GM12878 (cell line): Measurements from ENCODE around the gene CCNJ. TPM values are rescaled to one million over a fixed set of nuclear protein-coding genes. Genes with fewer than 3 reads are reported as not detected.
A peak's percentile ranks its signal among the peaks of the same experiment; 100 is the strongest.

Experiments
- ATAC-seq: fragments of 200-7000 bp; cut with Tn5 transposase; 3 replicates; pipeline ENCODE4 v1.9.1; 2020; ENCODE audit warnings: mild to moderate bottlenecking, moderate library complexity
- BruUV-seq: library from RNA; stranded (reverse); fragments of 400-500 nt; replicated peaks from 2 replicates; lab custom pipeline; 2021; lab: Mats Ljungman, UMichigan
- CTCF ChIA-PET: fragments of 300-600 bp; sonication (Branson Sonifier 250); formaldehyde crosslinking; extraction: SDS; loops from one replicate; lab custom pipeline; 2021; ENCODE audit warnings: inconsistent platforms; lab: Yijun Ruan, JAX
- POLR2A ChIA-PET: fragments of 350-600 bp; formaldehyde crosslinking; extraction: SDS; loops from one replicate; lab custom pipeline; 2021; ENCODE audit warnings: inconsistent platforms; lab: Charles Lee
- RAD21 ChIA-PET: fragments of 300-600 bp; sonication (Branson Sonifier 250); formaldehyde crosslinking; loops from one replicate; lab custom pipeline; 2023; ENCODE audit warnings: antibody characterized with exemption; ENCODE audit not compliant: unreplicated experiment; lab: Charles Lee
- SMC1A ChIA-PET: fragments of 300-600 bp; sonication (Branson Sonifier 250); formaldehyde crosslinking; loops from one replicate; lab custom pipeline; 2023; ENCODE audit not compliant: unreplicated experiment, uncharacterized antibody; lab: Charles Lee
- DNase-seq: peaks from one replicate; pipeline ENCODE4 v3.0.0-alpha.2; 2011; ENCODE audit warnings: low read depth, low spot score
- FAIRE-seq: peaks from 3 replicates; lab custom pipeline; 2011; peaks lifted over from hg19 to GRCh38; lab: Jason Lieb, UNC
- H2AFZ ChIP-seq: 2 replicates; pipeline ENCODE4 v1.6.0; 2011; ENCODE audit warnings: low read depth, low read length, control low read depth; ENCODE audit not compliant: control insufficient read depth
- H3K27ac ChIP-seq: 2 replicates; pipeline ENCODE4 v1.5.1; 2011; ENCODE audit warnings: control low read depth; ENCODE audit not compliant: control insufficient read depth, insufficient read depth
- H3K27me3 ChIP-seq, 2 experiments: replicated peaks in 1 of 2; 2 replicates each; pipeline versions ENCODE4 v1.6.0 to v1.6.1; 2011; ENCODE audit warnings: low read length in 1 of 2; ENCODE audit not compliant: control insufficient read depth in 2 of 2, insufficient read depth in 2 of 2
- H3K36me3 ChIP-seq, 2 experiments: 2 replicates each; pipeline ENCODE4 v1.5.1; 2011; ENCODE audit warnings: low read length in 1 of 2; ENCODE audit not compliant: control insufficient read depth in 2 of 2, insufficient read depth in 2 of 2
- H3K4me1 ChIP-seq: 2 replicates; pipeline ENCODE4 v1.6.1; 2011; ENCODE audit warnings: mild to moderate bottlenecking, low read length, moderate library complexity, mixed read lengths; ENCODE audit not compliant: control insufficient read depth, insufficient read depth
- H3K4me2 ChIP-seq: 2 replicates; pipeline ENCODE4 v1.6.0; 2011; ENCODE audit warnings: control low read depth; ENCODE audit not compliant: control insufficient read depth, insufficient read depth
- H3K4me3 ChIP-seq: fragments of 200-600 bp; sonication (generic); 2 replicates; pipeline ENCODE4 v1.5.1; 2016
- H3K79me2 ChIP-seq: 2 replicates; pipeline ENCODE4 v1.6.0; 2011; ENCODE audit warnings: low read length; ENCODE audit not compliant: control insufficient read depth, insufficient read depth
- H3K9ac ChIP-seq: 2 replicates; pipeline ENCODE4 v1.8.0; 2011; ENCODE audit warnings: low read length, control low read depth, mixed read lengths; ENCODE audit not compliant: control insufficient read depth, insufficient read depth
- H3K9me3 ChIP-seq: replicated peaks from 3 replicates; pipeline ENCODE4 v1.5.1; 2011; ENCODE audit warnings: mild to moderate bottlenecking, low read length; ENCODE audit not compliant: control insufficient read depth, insufficient read depth
- H4K20me1 ChIP-seq: 2 replicates; pipeline ENCODE4 v1.6.0; 2011; ENCODE audit not compliant: control insufficient read depth, insufficient read depth
- IKZF1 ChIP-seq: fragments of 450-650 bp; conservative IDR thresholded peaks from 2 replicates; pipeline ENCODE4 v1.6.1; 2017; ENCODE audit warnings: antibody characterized with exemption, mild to moderate bottlenecking
- JUND ChIP-seq: IDR thresholded peaks from 2 replicates; pipeline ENCODE4 v1.6.1; 2012; ENCODE audit warnings: low read depth, mild to moderate bottlenecking, low read length, improper control_type of control experiment, moderate library complexity
- MEF2A ChIP-seq: IDR thresholded peaks from 2 replicates; pipeline ENCODE4 v1.6.1; 2011; ENCODE audit warnings: low read depth, mild to moderate bottlenecking, low read length, moderate library complexity; ENCODE audit not compliant: insufficient read depth
- MEF2B ChIP-seq: fragments of 450-650 bp; IDR thresholded peaks from 2 replicates; pipeline ENCODE4 v1.6.1; 2018; ENCODE audit warnings: mild to moderate bottlenecking, moderate library complexity; ENCODE audit not compliant: partially characterized antibody, poor library complexity, severe bottlenecking
- MXI1 ChIP-seq: fragments of 150-350 bp; IDR thresholded peaks from 2 replicates; pipeline ENCODE4 v1.6.1; 2011; ENCODE audit warnings: low read depth, mild to moderate bottlenecking, inconsistent platforms, low read length, improper control_type of control experiment
- POLR2A ChIP-seq: IDR thresholded peaks from 2 replicates; pipeline ENCODE4 v1.6.1; 2011; ENCODE audit warnings: low read depth, mild to moderate bottlenecking, low read length
- RELB ChIP-seq: fragments of 450-650 bp; IDR thresholded peaks from 2 replicates; pipeline ENCODE4 v1.6.1; 2017; ENCODE audit warnings: low read depth, mild to moderate bottlenecking, moderate library complexity
- TCF12 ChIP-seq: IDR thresholded peaks from 2 replicates; pipeline ENCODE4 v1.6.1; 2011; ENCODE audit warnings: low read depth, mild to moderate bottlenecking, low read length
- YBX1 ChIP-seq: fragments of 450-650 bp; IDR thresholded peaks from 2 replicates; pipeline ENCODE4 v1.6.1; 2016; ENCODE audit warnings: antibody characterized with exemption
- YY1 ChIP-seq: IDR thresholded peaks from 2 replicates; pipeline ENCODE4 v1.6.1; 2011; ENCODE audit warnings: low read depth, mild to moderate bottlenecking, low read length
- WGBS: methylation state at CpG from one replicate; pipeline ENCODE4 v1.1.6; 2016; ENCODE audit warnings: low lambda C conversion rate; ENCODE audit not compliant: insufficient replicate concordance, insufficient coverage; ENCODE audit errors: missing lambda C conversion rate; 5-methylcytosine and 5-hydroxymethylcytosine counted together
- in situ Hi-C: fragments of 300-500 bp; cut with MboI; formaldehyde crosslinking; loops from 9 replicates; pipeline ENCODE4 v1.14.3; 2018; ENCODE audit warnings: mixed read lengths
- intact Hi-C: fragments of 100-400 bp; cut with micrococcal nuclease; formaldehyde crosslinking; loops from one replicate; pipeline ENCODE4 v1.14.2; 2022; ENCODE audit not compliant: unreplicated experiment
- polyA plus RNA-seq, 11 experiments: library from polyadenylated mRNA; depleted of rRNA in 4 of 11; unstranded in 6 of 11; stranded (reverse) in 5 of 11; fragments of >200 nt; fragmentation: Nextera tagmentation in 4 of 11; fragmentation: Illumina TruSeq in 1 of 11; extraction: Ambion mirVana in 4 of 11; extraction: Trizol in 1 of 11; gene quantifications; 1 replicate in 1 of 11; 2 replicates in 10 of 11; pipeline versions ENCODE4 v1.2.1 to v1.2.3, GENCODE V29; 2011 to 2016; ENCODE audit warnings: inconsistent platforms in 2 of 11, missing spikeins in 2 of 11, low read depth in 1 of 11
- total RNA-seq, 4 experiments: library from RNA; depleted of rRNA in 3 of 4; stranded (reverse); fragments of >200 nt in 3 of 4; fragmentation: Illumina TruSeq in 1 of 4; extraction: Trizol in 1 of 4; gene quantifications; 2 replicates each; pipeline versions ENCODE4 v1.2.1 to v1.2.3, GENCODE V29; 2013 to 2021
- TF ChIP-seq, protein P1 (sequence below), 3 experiments: IDR thresholded peaks in 2 of 3; conservative IDR thresholded peaks in 1 of 3; 2 replicates each; pipeline ENCODE4 v1.5.1; 2011; ENCODE audit warnings: low read depth in 3 of 3, low read length in 3 of 3, mild to moderate bottlenecking in 3 of 3, control low read depth in 2 of 3, moderate library complexity in 2 of 3, inconsistent platforms in 1 of 3, mixed read lengths in 1 of 3; ENCODE audit not compliant: control insufficient read depth in 2 of 3, insufficient read depth in 1 of 3; ENCODE audit errors: extremely low read depth in 1 of 3
- TF ChIP-seq, protein P2 (sequence below): IDR thresholded peaks from 2 replicates; pipeline ENCODE4 v1.6.1; 2011; ENCODE audit warnings: mild to moderate bottlenecking, low read depth, low read length, moderate library complexity; ENCODE audit not compliant: insufficient replicate concordance

Gene CCNJ
- total and polyA plus RNA-seq, 10 of the 15 experiments (the other 5 are each of a cell fraction or from before 2014, with no cell fraction given), result 0.56 to 8.8 (median 6.6) TPM

GRCh38 chr10:96025566-96025965 lies 17.8 kb upstream of the CCNJ start:
- no peak overlapping the region for H3K9ac ChIP-seq
- BruUV-seq, result no TSS peak
- POLR2A ChIA-PET, result interaction anchor here (0.6 kb wide), 1 partner anchor 301 kb away, joined by 3 read pairs; no protein-coding TSS in a partner anchor
- no peaks in the 10 kb centered on the region for H4K20me1 ChIP-seq
- intact Hi-C loops, result no loop called here
- peak; percentile 44 for FAIRE-seq
- no peaks in the 10 kb centered on the region for H3K4me1 ChIP-seq
- H3K27me3 ChIP-seq, result no peaks in the 10 kb centered on the region
- H3K4me2 ChIP-seq, result no peak overlapping the region
- peak; percentile 99 for ATAC-seq
- no peak overlapping the region for H3K4me3 ChIP-seq
- TF ChIP-seq YY1 (peak; percentile 31; the same call in 1 of the 2 replicates), POLR2A (no peak)
- TF ChIP-seq, protein P1, sequence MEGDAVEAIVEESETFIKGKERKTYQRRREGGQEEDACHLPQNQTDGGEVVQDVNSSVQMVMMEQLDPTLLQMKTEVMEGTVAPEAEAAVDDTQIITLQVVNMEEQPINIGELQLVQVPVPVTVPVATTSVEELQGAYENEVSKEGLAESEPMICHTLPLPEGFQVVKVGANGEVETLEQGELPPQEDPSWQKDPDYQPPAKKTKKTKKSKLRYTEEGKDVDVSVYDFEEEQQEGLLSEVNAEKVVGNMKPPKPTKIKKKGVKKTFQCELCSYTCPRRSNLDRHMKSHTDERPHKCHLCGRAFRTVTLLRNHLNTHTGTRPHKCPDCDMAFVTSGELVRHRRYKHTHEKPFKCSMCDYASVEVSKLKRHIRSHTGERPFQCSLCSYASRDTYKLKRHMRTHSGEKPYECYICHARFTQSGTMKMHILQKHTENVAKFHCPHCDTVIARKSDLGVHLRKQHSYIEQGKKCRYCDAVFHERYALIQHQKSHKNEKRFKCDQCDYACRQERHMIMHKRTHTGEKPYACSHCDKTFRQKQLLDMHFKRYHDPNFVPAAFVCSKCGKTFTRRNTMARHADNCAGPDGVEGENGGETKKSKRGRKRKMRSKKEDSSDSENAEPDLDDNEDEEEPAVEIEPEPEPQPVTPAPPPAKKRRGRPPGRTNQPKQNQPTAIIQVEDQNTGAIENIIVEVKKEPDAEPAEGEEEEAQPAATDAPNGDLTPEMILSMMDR (IDR thresholded peaks at IDR 0.05 in 2 of 3, conservative IDR thresholded peaks at IDR 0.05 in 1 of 3; ENCODE audit: control insufficient read depth in 2 of 3, extremely low read depth in 1 of 3, insufficient read depth in 1 of 3, low read depth in 3 of 3, low read length in 3 of 3), result peak; percentile 15 to 44 (median 35); a peak in 4 of 6 replicates
- TF ChIP-seq, all 136 proteins: peak for 2
- WGBS, result 61% methylated on average over 3 of the region's 3 CpGs
- H3K9me3 ChIP-seq, result no peaks in the 10 kb centered on the region
- DNase-seq, result no peak
- SMC1A ChIA-PET, result no interaction called here
- no peak overlapping the region for H2AFZ ChIP-seq
- H3K27ac ChIP-seq, result no peak overlapping the region
- H3K36me3 ChIP-seq, result no peaks in the 10 kb centered on the region
- no peaks in the 10 kb centered on the region for H3K79me2 ChIP-seq
- CTCF ChIA-PET, result interaction anchor here (1.9 kb wide), 1 partner anchor 8 kb away, joined by 17 read pairs; no protein-coding TSS in a partner anchor
- RAD21 ChIA-PET, result interaction anchor here (2.3 kb wide), 1 partner anchor 9 kb away, joined by 7 read pairs; no protein-coding TSS in a partner anchor
- in situ Hi-C loops, result loop anchor here (10.0 kb wide), 1 partner anchor 299 kb away; no protein-coding TSS in a partner anchor

DNA sequence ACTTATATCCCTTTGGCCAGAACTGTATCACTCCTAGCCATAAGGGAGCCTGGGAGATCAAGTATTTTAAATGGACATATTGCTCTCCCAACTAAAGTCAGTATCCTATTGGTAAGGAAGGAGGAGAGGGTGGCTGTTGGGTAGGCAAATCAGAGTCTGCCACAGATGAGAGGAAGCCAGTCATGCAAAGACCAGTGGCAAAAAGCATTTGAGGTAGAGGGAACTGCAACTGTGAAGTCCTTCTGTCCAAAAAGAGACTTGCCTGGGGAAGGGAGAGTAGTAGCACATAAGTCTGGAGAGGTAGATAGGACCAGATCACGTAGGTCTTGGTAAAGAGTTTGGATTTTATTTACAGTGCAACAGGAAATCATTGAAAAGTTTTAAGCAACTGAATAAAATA lies 8.8 kb upstream of the CCNJ start:
- ChIA-PET CTCF (interaction anchor here (1.3 kb wide), 1 partner anchor 18 kb away, joined by 4 read pairs; no protein-coding TSS in a partner anchor), SMC1A (interaction anchor here (1.0 kb wide), 1 partner anchor 306 kb away, joined by 3 read pairs; no protein-coding TSS in a partner anchor), RAD21 (no interaction called here), POLR2A (no interaction called here)
- Histone ChIP-seq H2AFZ (no peak overlapping the region), H3K36me3 (no peaks in the 10 kb centered on the region), H4K20me1 (no peaks in the 10 kb centered on the region), H3K27me3 (no peaks in the 10 kb centered on the region), H3K4me3 (no peak overlapping the region), H3K27ac (no peak overlapping the region), H3K4me2 (no peak overlapping the region), H3K4me1 (no peaks in the 10 kb centered on the region), H3K9me3 (no peaks in the 10 kb centered on the region), H3K9ac (no peak overlapping the region), H3K79me2 (no peaks in the 10 kb centered on the region)
- no TSS peak for BruUV-seq
- FAIRE-seq (no peak), ATAC-seq (no peak), DNase-seq (no peak)
- in situ Hi-C loops, result no loop called here
- intact Hi-C loops, result no loop called here
- 0% methylated on average over 1 of the region's 1 CpG for WGBS
- TF ChIP-seq JUND (no peak), MXI1 (no peak), MEF2B (no peak), TCF12 (no peak), RELB (no peak), YBX1 (no peak), IKZF1 (no peak), MEF2A (no peak)
- TF ChIP-seq, protein P2, sequence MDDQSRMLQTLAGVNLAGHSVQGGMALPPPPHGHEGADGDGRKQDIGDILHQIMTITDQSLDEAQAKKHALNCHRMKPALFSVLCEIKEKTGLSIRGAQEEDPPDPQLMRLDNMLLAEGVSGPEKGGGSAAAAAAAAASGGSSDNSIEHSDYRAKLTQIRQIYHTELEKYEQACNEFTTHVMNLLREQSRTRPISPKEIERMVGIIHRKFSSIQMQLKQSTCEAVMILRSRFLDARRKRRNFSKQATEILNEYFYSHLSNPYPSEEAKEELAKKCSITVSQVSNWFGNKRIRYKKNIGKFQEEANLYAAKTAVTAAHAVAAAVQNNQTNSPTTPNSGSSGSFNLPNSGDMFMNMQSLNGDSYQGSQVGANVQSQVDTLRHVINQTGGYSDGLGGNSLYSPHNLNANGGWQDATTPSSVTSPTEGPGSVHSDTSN, result no peak
